GM12865 (cell line): ENCODE results near the gene CSTA.

Source experiments
- DNase-seq: peaks from one replicate; pipeline ENCODE4 v3.0.0; 2010; ENCODE audit warnings: low read depth
- H3K4me3 ChIP-seq: 2 replicates; pipeline ENCODE4 v1.5.1; 2011; ENCODE audit warnings: mild to moderate bottlenecking, low read depth, low read length, control low read depth
- TF ChIP-seq, protein P1 (sequence below): IDR thresholded peaks from 2 replicates; pipeline ENCODE4 v1.5.1; 2011; ENCODE audit warnings: low read length, control low read depth, low read depth, inconsistent platforms; ENCODE audit not compliant: insufficient read depth; ENCODE audit errors: missing control alignments

CSTA gene

GRCh38 chr3:122343654-122344053 is 18.6 kb downstream of the CSTA start:
- TF ChIP-seq, protein P1, sequence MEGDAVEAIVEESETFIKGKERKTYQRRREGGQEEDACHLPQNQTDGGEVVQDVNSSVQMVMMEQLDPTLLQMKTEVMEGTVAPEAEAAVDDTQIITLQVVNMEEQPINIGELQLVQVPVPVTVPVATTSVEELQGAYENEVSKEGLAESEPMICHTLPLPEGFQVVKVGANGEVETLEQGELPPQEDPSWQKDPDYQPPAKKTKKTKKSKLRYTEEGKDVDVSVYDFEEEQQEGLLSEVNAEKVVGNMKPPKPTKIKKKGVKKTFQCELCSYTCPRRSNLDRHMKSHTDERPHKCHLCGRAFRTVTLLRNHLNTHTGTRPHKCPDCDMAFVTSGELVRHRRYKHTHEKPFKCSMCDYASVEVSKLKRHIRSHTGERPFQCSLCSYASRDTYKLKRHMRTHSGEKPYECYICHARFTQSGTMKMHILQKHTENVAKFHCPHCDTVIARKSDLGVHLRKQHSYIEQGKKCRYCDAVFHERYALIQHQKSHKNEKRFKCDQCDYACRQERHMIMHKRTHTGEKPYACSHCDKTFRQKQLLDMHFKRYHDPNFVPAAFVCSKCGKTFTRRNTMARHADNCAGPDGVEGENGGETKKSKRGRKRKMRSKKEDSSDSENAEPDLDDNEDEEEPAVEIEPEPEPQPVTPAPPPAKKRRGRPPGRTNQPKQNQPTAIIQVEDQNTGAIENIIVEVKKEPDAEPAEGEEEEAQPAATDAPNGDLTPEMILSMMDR = no peak
- no peak overlapping the region for H3K4me3 ChIP-seq
- DNase-seq = no peak

DNA sequence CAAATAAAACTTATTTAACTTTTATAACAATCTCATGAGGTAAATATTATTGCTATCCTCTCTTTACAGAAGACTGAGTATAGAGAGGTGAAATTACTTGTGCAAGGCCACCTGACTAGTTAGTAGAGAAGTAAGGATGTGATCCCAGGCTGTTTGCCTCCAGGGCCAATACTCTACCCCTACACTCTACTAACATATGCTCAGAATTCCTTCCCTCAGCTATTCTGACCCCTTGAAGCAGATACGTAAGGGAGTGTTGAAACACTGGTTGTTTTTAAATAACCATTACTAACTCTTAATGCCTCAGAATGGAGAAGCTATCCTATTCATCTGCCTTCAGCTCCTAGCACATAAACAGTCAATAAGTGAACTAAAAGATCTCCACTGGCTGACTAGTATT is 24.1 kb downstream of the CSTA start:
- H3K4me3 ChIP-seq = no peak overlapping the region
- TF ChIP-seq, protein P1 = no peak
- no peak for DNase-seq

- H3K4me3 ChIP-seq = no peak overlapping the region
- TF ChIP-seq, protein P1 = no peak
- DNase-seq = no peak
Observed at GRCh38 chr3:122350814-122351418, 25.9 kb downstream of the CSTA start.

DNA sequence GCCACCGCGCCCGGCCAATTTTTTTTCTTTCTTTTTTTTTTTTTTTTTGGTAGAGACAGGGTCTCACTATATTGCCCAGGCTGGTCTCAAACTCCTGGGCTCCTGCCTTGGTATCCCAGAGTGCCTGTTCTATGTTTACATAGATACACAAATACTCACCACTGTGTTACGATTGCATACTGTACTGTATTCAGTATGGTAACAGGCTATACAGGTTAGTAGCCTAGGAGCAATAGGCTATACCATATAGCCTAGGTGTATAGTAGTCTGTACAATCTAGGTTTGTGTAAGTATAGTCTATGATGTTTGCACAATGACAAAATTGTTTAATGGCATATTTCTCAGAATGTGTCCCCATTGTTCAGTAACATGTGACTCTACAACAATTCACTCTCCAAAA is 26.6 kb downstream of the CSTA start:
- TF ChIP-seq, protein P1 = no peak
- H3K4me3 ChIP-seq = no peak overlapping the region
- no peak for DNase-seq

DNA sequence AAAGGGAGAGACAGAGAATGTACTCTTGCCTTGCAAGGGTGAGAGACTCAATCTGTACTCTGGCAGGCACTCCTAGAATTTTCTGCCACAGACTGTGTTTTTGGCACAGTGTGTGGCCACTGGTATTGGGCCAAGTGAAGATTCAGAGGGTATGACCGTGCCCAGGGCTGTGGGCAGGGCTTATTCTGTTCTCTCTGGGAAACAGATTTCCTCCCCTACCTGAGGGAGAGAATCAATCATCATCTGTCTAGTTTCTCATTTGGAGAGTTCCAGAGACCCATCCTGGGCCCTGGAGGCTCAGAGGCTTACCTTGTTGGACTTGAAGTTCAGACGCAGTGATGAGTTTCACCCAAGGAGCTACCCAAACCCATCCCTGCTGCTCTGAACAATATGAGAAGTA is 28.2 kb downstream of the CSTA start:
- no peak overlapping the region for H3K4me3 ChIP-seq
- no peak for DNase-seq
- TF ChIP-seq, protein P1 = no peak

DNA sequence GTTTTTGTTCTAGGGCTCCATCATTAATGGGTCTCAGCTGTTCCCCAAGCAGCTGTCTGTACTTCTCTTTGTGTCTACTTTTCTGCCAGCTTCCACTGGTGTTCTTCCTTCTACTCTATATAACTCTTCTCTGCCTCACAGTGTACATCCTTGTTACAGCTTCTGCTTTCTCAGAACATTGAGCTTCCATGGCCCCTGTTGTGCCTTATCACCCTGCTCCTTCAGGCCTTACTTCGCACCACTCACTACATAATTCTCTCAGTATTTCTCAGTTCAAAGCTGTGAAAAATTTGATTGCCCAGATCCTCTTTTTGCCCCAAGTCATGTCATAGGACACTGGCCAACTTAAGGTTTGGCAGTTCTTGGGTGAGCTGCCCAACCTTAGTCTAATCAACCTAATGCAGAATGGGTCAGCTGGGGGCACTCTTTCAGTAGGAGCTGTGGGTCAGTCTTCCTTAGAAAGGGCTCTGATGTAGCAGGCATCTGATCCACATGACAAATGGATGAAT is 28.9 kb downstream of the CSTA start:
- no peak overlapping the region for H3K4me3 ChIP-seq
- TF ChIP-seq, protein P1 = no peak
- no peak for DNase-seq

DNA sequence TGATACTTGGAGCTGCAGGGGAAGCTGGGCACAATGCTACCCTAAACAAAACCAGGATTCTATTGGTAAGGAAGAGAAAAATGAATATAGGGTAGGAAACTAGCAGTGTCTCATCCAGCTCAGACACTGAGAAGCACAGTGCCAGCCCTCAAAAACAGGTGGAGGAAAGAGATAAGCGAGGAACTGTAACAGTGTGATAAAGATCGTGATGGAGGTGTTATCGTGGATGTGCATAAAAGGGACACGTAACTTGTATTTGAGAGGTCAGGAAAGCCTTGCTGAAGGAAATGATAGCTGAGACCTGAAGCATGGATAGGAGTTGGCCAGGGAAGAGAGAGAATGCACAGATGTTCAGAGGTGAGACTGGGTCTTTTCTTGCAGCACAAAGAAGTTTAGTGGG is 30.6 kb downstream of the CSTA start:
- no peak overlapping the region for H3K4me3 ChIP-seq
- no peak for DNase-seq
- TF ChIP-seq, protein P1 = no peak
